GM18517 (cell line): ENCODE results near the gene ADAM19.

Experiments
- ATAC-seq: cut with Tn5 transposase; IDR thresholded peaks from one replicate; pipeline ENCODE4 v1.9.1; 2021; ENCODE audit warnings: mild to moderate bottlenecking, moderate library complexity; ENCODE audit not compliant: unreplicated experiment

ADAM19 gene

DNA sequence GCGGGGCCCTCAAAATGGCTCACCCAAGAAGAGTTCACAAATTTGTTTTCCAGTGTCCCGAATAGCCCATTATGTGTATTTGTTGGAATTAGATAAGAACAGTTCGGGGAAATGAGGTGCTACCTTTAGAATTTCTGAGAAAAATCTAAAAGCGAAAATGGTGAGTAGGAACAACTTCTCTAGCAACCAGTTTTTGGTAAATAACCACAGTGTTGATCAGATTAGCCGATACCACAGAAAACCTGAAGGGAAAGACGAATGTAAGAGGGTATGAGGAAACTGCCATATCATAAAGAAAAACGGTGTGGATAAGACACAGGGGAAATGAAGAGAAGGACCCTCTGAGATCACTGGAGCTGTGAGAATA is 31.0 kb downstream of the ADAM19 start:
- ATAC-seq = no peak

DNA sequence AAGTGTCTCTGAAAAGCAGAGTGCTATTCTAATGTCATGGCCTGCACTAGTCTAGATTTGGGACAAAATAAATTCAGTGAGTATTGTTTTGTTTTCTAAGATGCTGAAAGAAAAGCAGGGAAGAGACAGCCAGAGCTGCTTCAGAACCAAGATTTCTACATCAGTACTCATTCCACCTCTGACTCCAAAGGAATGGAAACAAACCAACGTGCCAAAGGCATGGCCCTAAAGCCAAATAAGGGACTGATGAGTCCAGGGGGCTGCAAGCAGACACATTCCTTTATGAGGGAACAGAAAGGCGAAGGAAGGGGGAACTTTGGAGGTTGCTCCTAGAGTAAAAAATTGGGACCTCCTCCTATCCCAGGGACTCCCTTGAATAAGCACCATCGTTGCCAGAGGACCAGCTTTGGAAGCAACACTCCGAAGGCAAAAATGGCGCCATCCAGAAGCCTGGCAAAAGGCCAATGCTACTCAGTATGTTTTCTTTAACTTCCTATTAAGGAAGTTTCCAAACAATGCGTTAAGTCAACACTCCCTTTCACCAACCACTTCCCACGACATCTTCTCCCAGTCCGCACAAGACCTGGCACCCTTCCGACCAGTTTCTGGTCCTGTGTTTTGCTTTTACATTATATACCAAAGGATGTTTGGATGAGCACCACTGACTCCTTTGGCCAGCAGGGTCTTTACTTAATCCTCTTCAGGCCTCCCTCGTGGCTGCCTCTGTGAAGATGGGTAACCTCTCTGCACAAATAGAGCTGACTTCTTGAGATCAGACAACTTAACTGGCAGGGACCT is 31.6 kb downstream of the ADAM19 start:
- no peak for ATAC-seq

DNA sequence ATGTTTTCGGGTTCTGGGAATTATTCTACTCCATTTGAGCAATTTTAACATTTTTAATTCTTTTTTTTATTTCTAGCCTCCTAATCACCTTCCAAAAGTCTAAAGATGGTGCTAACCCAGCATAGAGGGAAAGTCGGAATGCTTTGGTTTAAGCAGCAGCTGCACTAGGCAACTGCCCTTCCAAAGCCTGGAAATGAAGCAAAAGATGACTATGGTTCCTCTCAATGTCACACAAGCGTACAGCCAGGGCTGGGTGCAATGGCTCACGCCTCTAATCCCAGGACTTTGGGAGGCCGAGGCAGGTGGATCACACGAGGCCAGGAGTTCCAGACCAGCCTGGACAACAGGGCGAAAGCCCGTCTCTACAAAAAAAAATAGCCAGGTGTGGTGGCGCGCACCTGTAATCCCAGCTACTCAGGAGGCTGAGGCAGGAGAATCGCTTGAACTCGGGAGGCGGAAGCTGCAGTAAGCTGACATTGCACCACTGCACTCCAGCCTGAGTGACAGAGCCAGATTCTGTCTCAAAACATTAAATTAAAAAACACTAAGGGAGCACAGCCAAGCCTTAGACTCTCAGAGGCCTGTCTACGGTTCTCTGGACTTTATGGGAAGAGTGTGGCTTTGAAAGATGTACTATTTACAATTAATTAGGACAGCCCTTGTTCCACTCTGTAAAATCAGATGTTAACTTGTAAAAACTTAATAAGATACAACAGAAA is 33.1 kb downstream of the ADAM19 start:
- ATAC-seq = no peak

DNA sequence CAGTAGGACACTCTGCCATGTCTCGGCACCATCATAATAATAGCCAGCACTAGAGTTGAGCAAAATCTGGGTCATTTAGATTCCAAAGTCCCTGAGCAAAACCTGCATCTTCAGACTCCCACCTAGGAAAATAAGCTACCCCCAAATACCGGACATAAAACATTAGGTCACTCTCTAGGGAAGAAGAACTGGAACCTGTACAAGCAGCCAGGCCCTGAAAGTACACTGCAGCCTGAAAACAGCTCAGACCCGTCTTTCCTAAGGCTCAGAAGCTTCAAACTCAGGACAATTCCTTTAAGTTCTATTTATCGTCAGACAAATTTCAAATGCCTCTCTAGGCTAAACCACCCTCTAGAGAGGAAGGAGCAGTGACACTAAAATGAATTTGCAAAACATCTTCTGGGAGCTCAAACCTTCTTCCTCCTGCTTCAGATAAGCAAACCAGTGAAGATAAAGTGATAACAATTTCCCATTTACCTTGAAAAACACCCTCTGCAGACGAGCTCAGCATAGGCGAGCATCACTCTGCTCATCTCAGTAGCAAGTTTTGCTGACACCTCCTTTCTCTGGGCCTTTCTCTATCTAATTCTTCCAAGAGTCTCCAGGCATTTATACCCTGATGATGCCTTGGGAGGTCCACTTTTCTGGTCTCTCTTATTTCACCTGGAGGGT is 34.0 kb downstream of the ADAM19 start:
- peak; percentile 4 for ATAC-seq

DNA sequence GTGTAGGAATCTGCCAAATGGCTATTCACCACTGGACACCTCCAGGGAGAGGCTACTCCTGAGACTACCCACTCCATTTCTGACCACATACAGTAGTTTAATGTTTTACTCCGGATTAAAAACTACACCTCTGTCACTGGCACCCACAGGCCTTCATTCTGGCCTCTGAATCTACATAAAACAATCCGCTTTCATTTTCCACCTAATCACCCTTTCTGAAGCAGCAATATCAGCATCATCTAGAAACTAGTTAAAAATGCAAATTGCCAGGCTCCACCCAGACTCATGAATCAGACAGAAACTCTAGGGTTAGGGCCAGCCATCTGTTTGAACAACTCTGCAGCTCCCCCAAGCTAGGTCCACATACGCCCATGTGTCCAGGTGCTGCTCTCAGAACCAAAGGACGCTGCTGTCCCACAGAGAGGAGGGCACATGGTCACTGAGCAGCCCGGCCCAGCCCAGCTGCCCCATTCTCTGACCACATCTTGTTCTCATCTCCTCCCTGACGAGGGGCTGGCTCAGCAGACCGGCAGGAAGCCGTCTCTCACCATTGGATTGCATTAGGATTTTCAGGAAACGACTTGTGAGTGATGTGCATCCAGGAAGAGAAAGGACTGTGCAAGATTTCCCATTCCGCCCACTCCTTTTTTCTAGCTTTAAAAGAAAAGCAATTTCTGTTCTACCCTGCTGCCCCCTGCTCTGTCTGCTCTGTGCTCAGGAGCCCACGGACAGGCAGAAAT is 34.7 kb downstream of the ADAM19 start:
- peak; percentile 96 for ATAC-seq

DNA sequence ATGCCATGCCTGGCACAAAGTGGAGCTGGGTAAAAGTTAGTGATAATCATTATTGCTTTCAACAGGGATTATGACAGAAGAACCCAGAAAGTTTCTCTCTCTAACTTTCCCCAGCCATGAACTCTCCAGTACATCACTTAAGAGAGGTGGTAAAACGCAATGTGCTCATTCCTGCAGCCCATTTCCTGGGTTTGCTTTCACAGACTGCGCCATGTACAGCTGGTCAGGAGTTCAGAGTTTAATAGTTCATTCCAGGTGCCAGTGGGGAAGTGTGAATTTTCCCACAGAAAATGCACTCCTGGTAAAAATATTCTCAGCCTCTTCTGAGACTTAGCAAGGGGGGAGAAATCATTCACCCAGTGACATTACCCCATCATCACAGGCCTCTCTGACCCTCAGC is 35.5 kb downstream of the ADAM19 start:
- no peak for ATAC-seq

DNA sequence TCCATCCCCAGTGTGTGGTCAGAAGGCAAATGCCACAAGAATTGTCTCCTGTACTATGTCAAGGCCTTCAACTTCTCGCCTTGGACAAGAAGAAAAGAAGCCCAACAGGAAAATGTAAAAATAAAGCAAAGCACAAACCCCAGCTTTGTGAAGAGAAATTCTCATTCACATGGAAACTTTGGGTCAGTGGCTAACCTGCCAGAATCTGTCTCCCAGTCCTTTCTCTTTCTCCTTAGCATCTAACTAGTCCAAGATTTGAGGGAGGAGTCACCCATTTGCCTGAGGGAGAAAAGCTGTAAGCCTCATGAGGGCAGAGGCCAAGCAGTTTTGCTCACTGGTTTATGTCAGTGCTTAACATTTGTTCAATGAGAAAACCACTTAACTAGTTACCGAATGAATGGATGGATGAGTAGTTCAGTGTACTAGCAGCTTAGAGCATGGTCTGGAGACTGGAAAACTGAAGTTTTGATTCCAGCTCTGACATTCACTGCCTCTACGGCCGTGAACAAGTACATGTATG is 36.0 kb downstream of the ADAM19 start:
- ATAC-seq = no peak

DNA sequence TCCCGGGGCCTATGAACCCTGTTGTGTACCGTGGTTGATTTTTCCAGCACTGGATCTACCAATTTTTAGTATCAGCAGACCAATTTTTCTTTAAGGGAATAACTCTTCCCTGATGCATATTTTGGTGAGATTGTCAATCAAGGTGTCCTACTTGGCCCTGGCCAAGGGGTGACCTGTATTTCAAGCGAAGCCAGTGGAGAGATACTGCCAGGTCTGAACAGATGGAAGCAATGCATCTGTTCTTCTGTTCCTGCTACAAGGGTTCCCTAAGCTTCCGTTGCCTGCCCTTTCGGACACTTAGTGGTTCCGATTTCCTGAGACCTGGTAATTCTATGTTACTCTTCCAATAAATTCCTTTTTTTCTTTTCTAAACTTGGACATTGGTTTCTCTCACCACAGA is 37.3 kb downstream of the ADAM19 start:
- ATAC-seq = no peak

DNA sequence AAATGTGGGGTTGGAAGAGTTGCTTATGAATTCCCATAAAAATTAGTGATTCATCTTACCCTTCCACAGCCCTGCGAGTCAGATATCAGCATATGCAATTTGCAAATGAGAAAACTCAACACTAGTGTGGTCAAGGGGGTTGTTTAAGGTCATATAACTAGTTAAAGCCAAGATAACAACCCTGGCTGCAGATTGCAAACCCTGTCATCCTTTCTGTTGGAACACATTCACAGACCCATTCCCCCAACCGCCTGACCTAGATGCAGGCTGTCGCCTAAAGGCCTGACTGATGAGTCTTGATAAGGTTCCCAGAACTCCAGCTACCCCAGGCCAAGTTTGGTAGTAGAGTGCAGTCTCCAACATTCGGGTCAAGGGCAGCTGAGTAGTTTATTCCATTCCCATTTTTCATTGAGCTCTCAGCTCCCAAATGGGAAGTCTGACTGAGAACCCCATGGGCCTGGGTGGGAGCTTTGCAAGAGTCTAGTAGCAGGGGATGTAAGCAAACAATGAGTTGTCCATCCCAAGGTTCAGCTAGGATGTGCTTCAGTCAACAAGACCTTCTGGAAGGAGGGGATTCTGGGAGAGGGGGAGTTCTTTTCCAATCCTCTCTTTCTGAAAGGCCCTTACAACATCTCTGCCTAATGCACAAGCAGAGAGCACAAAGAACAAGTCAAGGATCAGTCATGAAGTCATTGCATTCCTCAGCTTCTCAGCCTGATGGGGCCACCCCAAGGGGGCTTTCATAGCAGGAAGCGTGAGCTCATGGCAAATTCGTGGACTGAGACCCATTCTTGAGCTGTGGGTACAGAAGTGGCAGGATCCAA is 40.3 kb downstream of the ADAM19 start:
- ATAC-seq = no peak

DNA sequence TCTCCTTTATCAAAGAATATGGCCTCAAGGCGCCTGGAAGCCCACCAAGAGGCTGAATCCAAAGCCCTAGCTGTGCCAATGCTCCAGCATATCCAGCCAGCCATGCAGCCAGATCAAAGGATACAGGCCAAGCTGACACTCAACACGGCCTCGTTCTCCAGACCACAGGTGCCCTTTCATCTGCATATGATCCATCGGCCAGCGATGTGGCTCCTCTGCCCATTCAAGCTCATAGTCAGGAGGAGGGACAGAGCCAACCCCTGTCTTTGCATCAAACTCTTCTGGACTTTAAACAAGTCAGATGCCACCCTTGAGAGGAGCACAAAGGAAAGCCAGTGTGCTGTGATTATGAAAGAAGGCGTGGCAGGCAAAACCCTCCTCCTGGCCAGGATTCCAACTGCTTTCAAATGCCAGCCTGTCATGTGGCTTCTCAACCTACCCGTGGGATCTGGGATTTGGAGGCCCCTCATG is 42.5 kb downstream of the ADAM19 start:
- ATAC-seq = no peak

DNA sequence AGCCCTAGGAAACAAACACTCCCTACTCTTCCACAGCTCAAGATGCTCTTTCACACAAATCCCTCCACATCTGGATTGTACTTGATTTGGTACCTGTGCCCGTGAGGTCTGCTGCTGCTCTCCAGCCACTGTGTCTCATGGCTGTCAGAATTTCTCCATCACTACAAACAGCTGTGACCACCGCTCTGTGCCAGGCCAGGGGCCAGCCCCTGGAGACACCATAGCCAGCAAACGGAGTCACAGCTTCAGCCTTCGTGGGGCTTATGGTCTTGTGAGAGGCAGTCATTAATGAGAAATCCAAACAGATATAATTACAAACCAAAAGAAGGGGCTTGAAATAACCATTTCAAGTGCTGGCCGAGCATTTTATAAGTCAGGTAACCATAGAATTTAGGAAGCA is 43.6 kb downstream of the ADAM19 start:
- no peak for ATAC-seq

DNA sequence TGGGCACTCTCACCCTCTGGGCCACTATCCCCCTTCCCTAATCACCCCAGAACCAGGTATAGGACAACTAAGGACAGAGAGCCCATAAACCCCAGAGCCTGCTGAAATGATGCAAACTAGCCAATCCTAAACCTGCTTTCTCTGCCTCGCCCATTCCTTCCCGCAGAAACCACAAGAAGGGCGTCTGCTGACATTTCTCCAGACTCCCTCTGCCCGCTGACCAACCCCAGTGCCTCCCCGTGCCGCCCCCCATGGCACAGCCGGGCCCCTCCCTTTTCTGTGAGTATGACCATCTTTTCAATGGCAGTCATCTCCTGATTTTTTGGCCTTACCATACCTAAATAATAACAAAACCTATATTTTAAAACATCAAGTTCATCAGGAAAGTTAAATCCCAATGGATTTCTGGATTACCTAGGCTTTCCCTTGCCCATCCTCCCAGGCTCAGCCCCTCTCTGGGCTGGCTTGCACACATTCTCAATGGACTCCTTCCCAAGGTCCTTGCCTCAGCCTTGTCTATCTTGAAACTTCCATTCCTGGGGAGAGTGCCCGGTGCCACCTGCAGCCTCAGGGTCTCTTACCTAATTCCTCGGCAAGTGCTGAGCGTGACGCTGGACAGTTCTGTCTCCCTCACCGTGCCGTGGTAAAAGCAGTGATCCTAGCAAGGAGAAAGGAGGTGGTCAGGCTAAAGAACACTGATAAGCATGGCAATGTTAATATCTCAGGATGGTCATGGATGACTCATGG is 45.2 kb downstream of the ADAM19 start:
- ATAC-seq = no peak

DNA sequence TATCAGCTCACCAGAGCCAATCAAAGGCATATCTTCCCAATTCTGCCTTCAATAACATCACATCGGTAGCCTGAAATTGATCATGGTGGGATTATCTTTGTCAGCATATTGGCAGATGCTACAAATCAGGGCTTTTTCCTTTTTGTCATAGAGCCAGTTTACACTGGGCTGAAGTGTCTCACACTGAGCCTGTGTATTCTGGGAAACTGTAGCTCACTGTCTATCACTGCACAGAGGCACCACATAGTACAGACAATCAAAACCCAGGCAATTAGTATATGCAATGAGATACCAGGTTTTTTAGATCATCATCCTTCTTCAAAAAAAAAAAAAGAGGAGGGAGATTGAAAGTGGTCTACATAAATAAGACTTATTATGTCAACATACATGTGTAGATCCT is 46.6 kb downstream of the ADAM19 start:
- ATAC-seq = no peak

DNA sequence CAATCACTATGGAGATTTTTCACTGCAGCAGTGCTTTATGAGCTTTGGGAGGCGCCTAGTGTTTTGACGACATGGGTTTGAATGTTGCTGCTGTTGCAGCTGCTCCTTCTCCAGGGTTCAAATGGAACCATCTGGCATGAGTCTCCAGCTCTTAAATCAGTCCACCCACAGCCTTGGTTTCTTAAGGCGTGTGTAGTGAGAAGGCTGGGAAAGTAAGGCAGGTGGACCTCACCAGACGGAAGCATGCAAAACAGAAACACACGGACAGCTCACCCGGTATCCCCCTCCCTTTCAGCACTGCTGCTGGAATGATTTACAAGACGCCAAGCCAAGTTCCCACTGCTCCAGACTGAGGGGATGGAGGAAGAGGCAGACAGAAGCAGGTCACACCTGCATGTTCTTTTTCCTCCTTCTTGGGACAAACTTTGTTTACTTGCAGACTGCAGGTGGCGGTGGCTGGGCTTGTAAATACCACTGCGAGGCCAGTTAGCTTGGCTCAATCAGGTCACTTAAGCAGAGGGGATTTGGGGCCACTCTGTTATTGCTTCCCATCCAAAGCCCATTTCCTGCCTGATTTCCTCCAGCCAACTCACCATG is 47.4 kb downstream of the ADAM19 start:
- no peak for ATAC-seq

DNA sequence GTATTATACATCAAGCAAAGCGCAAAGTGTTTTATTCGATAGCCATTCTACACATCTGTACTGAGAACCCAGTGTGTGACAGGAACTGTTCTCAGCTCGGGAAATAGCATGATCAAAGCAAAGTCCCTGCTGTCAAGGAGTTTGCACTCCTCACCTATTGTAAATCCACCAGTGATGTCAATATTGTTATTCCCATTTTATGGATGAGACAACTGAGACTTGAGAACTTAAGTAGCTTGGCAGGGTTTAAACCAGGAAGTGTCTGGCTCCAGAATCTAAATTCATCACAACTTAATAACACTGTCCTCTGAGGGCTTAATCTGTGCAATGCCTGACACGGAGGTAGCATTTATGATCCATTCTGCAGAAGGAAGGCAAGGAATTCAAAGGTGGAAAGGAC is 50.7 kb downstream of the ADAM19 start:
- ATAC-seq = no peak

DNA sequence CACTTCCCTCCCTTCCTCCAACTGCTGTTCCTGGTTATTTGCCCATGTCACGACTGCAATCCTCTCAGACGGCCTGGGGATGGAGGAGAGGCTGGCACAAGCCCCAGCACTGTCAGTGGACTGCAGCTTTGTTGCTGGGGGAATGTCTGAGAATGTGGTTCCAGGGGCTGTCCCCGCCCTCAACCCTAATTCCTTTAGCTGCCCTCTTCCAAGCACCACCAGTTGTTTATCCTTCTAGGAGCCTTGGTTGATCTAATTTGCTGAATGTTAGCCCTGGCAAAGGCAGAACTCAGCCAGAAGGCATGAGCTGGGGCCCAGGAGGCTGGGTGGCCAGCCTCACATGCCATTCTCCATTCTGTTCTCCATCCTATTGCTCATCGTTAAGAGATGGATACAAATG is 51.6 kb downstream of the ADAM19 start:
- no peak for ATAC-seq

DNA sequence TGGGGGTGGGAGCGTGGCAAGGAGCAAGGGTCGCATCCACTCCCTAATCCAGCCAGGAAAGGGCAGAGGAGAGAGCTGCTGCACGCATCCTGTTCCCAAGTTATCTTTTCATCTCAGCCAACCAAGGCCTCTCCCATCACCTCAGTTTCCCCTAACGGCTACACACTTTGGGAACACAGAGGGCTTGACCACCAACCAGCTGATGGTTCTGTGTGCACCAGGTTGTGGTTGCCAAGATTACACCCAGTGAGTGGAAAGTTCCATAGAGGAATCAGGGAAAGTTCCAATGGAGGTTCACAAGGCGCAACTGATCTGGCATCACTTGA is 53.9 kb downstream of the ADAM19 start:
- no peak for ATAC-seq

DNA sequence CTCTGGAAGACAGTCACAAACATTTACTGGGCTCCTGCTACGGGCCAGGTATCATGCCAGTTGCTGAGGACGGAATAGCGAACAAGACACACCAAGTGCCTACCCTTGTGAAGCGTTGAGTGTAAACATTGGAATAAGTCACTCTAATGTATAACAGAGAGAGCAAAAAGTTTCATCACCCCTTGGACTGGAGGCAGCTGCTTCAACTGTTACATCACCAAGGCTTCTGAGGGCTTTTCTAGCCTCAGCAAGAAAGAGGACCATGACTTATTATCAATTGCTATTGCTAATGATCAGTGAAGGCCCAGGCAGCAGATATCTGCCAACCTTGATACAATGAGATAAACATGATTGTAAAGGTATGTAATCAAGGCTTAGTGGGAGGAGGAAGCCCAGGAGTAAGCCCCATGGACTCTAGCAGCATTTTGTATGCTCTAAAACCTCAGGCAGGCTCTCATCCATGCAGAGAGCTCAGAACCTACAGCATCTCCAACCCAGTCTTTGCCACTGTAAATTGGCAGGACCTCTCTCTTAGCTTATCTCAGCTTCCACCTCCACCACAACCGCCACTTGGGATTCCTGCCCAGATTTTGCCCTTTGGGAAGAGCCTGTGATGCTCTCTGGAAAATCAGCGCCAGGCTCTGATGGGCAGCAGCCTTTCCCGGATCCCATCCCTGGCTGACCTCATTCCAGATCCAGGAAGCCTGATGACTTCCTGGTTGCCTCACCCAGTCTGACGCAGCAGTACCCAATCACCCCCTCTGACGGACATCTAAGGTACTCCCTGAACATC is 54.5 kb downstream of the ADAM19 start:
- no peak for ATAC-seq
